ENCODE results near the gene CAMKV. TPM values are rescaled to one million over a fixed set of nuclear protein-coding genes. Genes with fewer than 3 reads are reported as not detected.

Gene CAMKV
- total RNA-seq, 1 experiment from 2014 or later = not detected

DNA sequence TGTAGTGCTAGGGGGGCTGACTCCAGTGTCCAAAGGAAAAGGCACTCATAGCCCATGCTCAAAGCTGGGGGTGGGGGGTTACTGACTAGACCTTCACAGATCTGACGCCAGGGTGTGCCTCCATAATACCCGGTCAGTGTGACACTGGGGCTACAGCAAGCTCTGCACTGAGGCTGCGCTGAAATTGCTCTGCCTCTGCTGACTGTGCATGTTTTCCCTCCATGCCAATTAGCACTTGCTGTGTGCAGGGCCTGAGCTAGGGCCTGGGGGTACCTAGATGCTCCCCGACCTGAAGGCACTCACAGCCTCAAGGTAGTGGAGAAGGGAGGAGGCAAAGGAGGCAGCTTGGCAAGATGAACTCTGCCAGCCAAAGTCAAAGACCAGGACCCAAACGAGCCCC, 5.2 kb downstream of the CAMKV start:
- Mint-ChIP-seq H3K36me3 (ENCODE audit: insufficient read depth, unreplicated experiment) (no peaks in the 10 kb centered on the region), H3K27me3 (ENCODE audit: insufficient read depth, unreplicated experiment) (peaks cover 25% of the 10 kb centered on the region), H3K4me1 (ENCODE audit: insufficient read depth, unreplicated experiment) (no peaks in the 10 kb centered on the region), H3K4me3 (ENCODE audit: unreplicated experiment) (no peak overlapping the region), H3K9me3 (ENCODE audit: unreplicated experiment) (no peaks in the 10 kb centered on the region), H3K27ac (ENCODE audit: low read depth, unreplicated experiment) (no peak overlapping the region)
- TF ChIP-seq, protein P1, sequence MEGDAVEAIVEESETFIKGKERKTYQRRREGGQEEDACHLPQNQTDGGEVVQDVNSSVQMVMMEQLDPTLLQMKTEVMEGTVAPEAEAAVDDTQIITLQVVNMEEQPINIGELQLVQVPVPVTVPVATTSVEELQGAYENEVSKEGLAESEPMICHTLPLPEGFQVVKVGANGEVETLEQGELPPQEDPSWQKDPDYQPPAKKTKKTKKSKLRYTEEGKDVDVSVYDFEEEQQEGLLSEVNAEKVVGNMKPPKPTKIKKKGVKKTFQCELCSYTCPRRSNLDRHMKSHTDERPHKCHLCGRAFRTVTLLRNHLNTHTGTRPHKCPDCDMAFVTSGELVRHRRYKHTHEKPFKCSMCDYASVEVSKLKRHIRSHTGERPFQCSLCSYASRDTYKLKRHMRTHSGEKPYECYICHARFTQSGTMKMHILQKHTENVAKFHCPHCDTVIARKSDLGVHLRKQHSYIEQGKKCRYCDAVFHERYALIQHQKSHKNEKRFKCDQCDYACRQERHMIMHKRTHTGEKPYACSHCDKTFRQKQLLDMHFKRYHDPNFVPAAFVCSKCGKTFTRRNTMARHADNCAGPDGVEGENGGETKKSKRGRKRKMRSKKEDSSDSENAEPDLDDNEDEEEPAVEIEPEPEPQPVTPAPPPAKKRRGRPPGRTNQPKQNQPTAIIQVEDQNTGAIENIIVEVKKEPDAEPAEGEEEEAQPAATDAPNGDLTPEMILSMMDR (IDR thresholded peaks at IDR 0.05; ENCODE audit: unreplicated experiment) = no peak
- intact Hi-C loops (cut with micrococcal nuclease) = no loop called here
- no TSS peak for BruUV-seq (replicated peaks)
- POLR2A ChIA-PET = no interaction called here
- DNase-seq (ENCODE audit: unreplicated experiment) = no peak
- CTCF ChIA-PET = interaction anchor here (0.6 to 0.8 kb wide), 2 partner anchors 58 to 190 kb away, joined by 3 read pairs; no protein-coding TSS in a partner anchor

DNA sequence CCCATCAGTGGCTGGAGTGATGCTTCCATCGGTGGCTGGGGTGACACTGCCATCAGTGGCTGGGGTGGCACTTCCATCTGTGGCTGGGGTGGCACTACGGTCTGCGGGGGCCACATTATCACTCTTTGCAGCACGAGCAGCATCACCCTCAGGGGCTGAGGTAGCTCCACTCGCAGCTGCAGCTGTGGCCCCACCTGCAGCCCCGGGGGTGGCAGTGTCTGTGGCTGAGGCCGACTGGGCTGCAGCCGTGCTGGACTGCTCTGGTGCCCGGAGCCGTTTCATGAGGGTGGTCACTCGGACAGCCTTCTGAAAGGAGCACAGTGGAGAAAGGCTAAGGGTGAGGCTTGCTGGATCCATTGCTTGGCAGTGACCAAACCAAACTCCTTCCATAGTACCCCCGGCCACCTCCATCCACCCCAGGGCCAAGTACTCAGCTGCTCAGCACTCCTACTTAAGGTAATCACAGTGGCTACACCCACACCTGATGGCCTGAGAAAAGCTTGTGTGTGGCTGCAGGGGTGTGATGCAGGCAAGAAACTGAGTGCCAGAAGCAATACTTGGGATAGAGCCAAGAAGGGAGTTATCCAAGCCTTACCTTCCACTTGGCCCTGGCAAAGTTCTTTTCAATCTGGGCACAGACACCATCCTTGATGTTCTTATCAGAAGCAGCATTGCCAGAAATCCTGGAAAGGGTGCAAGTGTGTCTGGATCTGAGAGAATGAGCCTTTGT, 10.0 kb downstream of the CAMKV start:
- Mint-ChIP-seq H3K27me3 (ENCODE audit: insufficient read depth, unreplicated experiment) (peaks cover 25% of the 10 kb centered on the region), H3K27ac (ENCODE audit: low read depth, unreplicated experiment) (no peak overlapping the region), H3K36me3 (ENCODE audit: insufficient read depth, unreplicated experiment) (no peaks in the 10 kb centered on the region), H3K4me1 (ENCODE audit: insufficient read depth, unreplicated experiment) (peaks cover 8% of the 10 kb centered on the region), H3K9me3 (ENCODE audit: unreplicated experiment) (no peaks in the 10 kb centered on the region), H3K4me3 (ENCODE audit: unreplicated experiment) (no peak overlapping the region)
- CTCF ChIA-PET = no interaction called here
- TF ChIP-seq, protein P1 (IDR thresholded peaks at IDR 0.05; ENCODE audit: unreplicated experiment) = no peak
- no TSS peak for BruUV-seq (replicated peaks)
- POLR2A ChIA-PET = interaction anchor here (0.5 to 0.6 kb wide), 2 partner anchors 136 to 1388 kb away, joined by 3 read pairs; partner anchors contain the start of gene GMPPB
- intact Hi-C loops (cut with micrococcal nuclease) = no loop called here
- no peak for DNase-seq (ENCODE audit: unreplicated experiment)

DNA sequence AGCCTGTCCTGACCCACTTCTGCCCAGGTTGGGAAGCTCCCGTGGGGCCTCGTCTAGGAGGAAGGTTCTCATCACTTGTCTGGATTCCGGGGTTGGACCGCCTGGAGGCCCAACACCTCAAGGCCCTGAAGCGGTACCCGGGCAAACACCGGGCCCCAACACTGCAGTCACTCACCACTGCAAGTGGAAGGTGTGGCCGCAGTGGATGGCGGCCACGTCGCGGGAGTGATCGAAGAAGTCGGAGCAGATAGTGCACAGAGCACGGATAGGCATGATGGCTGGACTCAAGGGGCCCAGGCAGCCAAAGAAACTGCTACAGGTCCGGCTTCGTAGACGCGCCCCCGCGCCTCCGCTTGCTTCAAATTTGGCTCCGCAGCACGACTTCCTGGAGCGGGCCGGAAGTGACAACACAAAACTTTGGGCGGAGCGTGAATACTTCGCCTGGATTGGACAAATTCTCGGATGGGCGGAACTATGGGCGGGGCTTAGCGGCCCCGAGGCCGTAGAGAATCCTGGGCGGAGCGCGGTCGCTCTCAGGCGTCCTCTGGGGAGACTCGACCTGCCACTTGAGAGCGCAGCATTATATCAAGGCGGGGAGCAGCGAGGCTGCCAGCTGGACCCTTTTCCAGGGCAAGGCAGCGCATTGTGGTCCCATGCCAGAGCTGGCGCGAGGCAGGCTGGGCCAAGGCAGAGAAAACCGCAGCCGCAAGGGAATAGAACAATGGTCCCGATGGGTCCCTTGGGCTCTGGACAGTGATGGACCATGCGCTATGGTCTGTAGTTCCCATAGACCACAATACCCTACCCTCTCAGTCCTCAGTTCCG, 13.3 kb downstream of the CAMKV start, which contains the start of gene TRAIP:
Gene TRAIP (minus strand): TSS at position 384 of the 825 bp plus-strand sequence. CDS start 111 bp downstream, at position 273.
- Mint-ChIP-seq H3K27ac (ENCODE audit: low read depth, unreplicated experiment) (peak within 1 kb of the TSS; percentile 74), H3K9me3 (ENCODE audit: unreplicated experiment) (no peaks in the 10 kb centered on the region), H3K36me3 (ENCODE audit: insufficient read depth, unreplicated experiment) (no peaks in the 10 kb centered on the region), H3K27me3 (ENCODE audit: insufficient read depth, unreplicated experiment) (no peaks in the 10 kb centered on the region), H3K4me1 (ENCODE audit: insufficient read depth, unreplicated experiment) (peaks cover 8% of the 10 kb centered on the region), H3K4me3 (ENCODE audit: unreplicated experiment) (peak within 1 kb of the TSS; percentile 86)
- ChIA-PET POLR2A (interaction anchor here (0.6 to 2.3 kb wide), 8 partner anchors 20 to 79 kb away, joined by 3 to 8 read pairs (median 4); partner anchors contain the start of gene IP6K1), CTCF (interaction anchor here (0.6 to 2.9 kb wide), 7 partner anchors 12 to 68 kb away, joined by 3 to 13 read pairs (median 3); partner anchors contain the start of gene INKA1)
- peak; percentile 96 for DNase-seq (ENCODE audit: unreplicated experiment)
- BruUV-seq (replicated peaks) = no TSS peak
- intact Hi-C loops (cut with micrococcal nuclease) = loop anchor here (2.0 kb wide), 1 partner anchor 44 kb away; no protein-coding TSS in a partner anchor
- TF ChIP-seq, protein P1 (IDR thresholded peaks at IDR 0.05; ENCODE audit: unreplicated experiment) = no peak

DNA sequence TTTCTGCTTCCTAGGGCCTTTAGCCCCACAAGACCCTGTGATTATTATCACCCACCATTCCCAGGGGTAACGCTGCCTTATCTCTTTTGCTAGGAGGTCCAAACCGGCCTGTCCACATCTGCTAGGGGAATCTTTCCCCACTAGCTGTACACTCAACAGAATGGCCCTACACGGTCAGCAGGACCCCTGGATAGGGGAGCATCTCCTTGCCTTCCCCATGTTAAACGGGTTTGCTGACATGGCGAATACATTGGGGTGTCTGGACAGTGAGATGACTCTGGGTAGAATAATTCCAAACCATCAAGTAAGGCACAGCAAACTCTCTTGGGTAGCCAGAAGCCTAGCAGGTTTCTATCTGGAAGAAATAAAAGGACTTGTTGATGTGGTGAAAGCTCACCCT, 14.0 kb downstream of the CAMKV start:
- no peaks in the 10 kb centered on the region for H3K9me3 Mint-ChIP-seq (ENCODE audit: unreplicated experiment)
- BruUV-seq (replicated peaks) = no TSS peak
- H3K4me1 Mint-ChIP-seq (ENCODE audit: insufficient read depth, unreplicated experiment) = peaks cover 8% of the 10 kb centered on the region
- H3K27ac Mint-ChIP-seq (ENCODE audit: low read depth, unreplicated experiment) = peak overlapping the region; percentile 74
- ChIA-PET CTCF (interaction anchor here (0.6 to 2.9 kb wide), 6 partner anchors 16 to 691 kb away, joined by 3 to 8 read pairs (median 5); no protein-coding TSS in a partner anchor), POLR2A (interaction anchor here (0.5 to 2.3 kb wide), 6 partner anchors 21 to 217 kb away, joined by 3 to 8 read pairs (median 5); partner anchors contain the start of gene IP6K1)
- peak overlapping the region; percentile 86 for H3K4me3 Mint-ChIP-seq (ENCODE audit: unreplicated experiment)
- no peaks in the 10 kb centered on the region for H3K36me3 Mint-ChIP-seq (ENCODE audit: insufficient read depth, unreplicated experiment)
- TF ChIP-seq, protein P1 (IDR thresholded peaks at IDR 0.05; ENCODE audit: unreplicated experiment) = no peak
- no peaks in the 10 kb centered on the region for H3K27me3 Mint-ChIP-seq (ENCODE audit: insufficient read depth, unreplicated experiment)
- intact Hi-C loops (cut with micrococcal nuclease) = loop anchor here (2.0 kb wide), 1 partner anchor 45 kb away; no protein-coding TSS in a partner anchor
- DNase-seq (ENCODE audit: unreplicated experiment) = no peak
